IMR-90 (cell line): Measurements from ENCODE around the gene WDR6. TPM values are rescaled to one million over a fixed set of nuclear protein-coding genes. Genes with fewer than 3 reads are reported as not detected.

Source experiments
- ATAC-seq: fragments of 200-7000 bp; cut with Tn5 transposase; 2 replicates; pipeline ENCODE4 v1.9.1; 2020; ENCODE audit warnings: low read depth, mild to moderate bottlenecking, moderate library complexity
- BruUV-seq: library from RNA; stranded (reverse); fragments of 400-500 nt; replicated peaks from 2 replicates; lab custom pipeline; 2021; lab: Mats Ljungman, UMichigan
- CTCF ChIA-PET: fragments of 300-600 bp; formaldehyde crosslinking; extraction: SDS; loops from one replicate; lab custom pipeline; 2021; ENCODE audit warnings: antibody characterized with exemption; lab: Yijun Ruan, JAX
- POLR2A ChIA-PET: fragments of 300-600 bp; sonication (Branson Sonifier 250); formaldehyde crosslinking; loops from one replicate; lab custom pipeline; 2022; ENCODE audit warnings: antibody characterized with exemption; ENCODE audit not compliant: unreplicated experiment; lab: Charles Lee
- DNase-seq: peaks from one replicate; pipeline ENCODE4 v3.0.0; 2013
- H2AFZ ChIP-seq: replicated peaks from 2 replicates; pipeline ENCODE3; 2013; ENCODE audit warnings: low read length, mild to moderate bottlenecking; ENCODE audit not compliant: poor library complexity
- H2AK5ac ChIP-seq: 2 replicates; pipeline ENCODE4 v1.6.1; 2013; ENCODE audit warnings: low read depth, low read length, inconsistent platforms
- H2AK9ac ChIP-seq: replicated peaks from 2 replicates; pipeline ENCODE3; 2013; ENCODE audit warnings: mild to moderate bottlenecking, low read depth, low read length, moderate library complexity; ENCODE audit not compliant: poor library complexity
- H2BK120ac ChIP-seq: 2 replicates; pipeline ENCODE4 v1.6.1; 2013; ENCODE audit warnings: low read depth, low read length, inconsistent platforms
- H2BK15ac ChIP-seq: 3 replicates; pipeline ENCODE4 v1.6.1; 2013; ENCODE audit warnings: low read depth, low read length, inconsistent platforms
- H2BK20ac ChIP-seq: 2 replicates; pipeline ENCODE4 v1.6.1; 2013; ENCODE audit warnings: low read depth, mild to moderate bottlenecking, inconsistent platforms, low read length, moderate library complexity
- H2BK5ac ChIP-seq: 2 replicates; pipeline ENCODE4 v1.6.1; 2013; ENCODE audit warnings: mild to moderate bottlenecking, low read depth, low read length, inconsistent platforms; ENCODE audit not compliant: poor library complexity, severe bottlenecking
- H3K14ac ChIP-seq: replicated peaks from 2 replicates; pipeline ENCODE4 v1.6.1; 2013; ENCODE audit warnings: low read depth, low read length, inconsistent platforms
- H3K18ac ChIP-seq: 2 replicates; pipeline ENCODE4 v1.6.1; 2013; ENCODE audit warnings: low read depth, low read length, control low read depth
- H3K23ac ChIP-seq: 2 replicates; pipeline ENCODE4 v1.6.1; 2013; ENCODE audit warnings: low read depth, low read length, inconsistent platforms
- H3K27ac ChIP-seq: 2 replicates; pipeline ENCODE4 v1.5.1; 2013; ENCODE audit warnings: mild to moderate bottlenecking, control low read depth, low read length; ENCODE audit not compliant: insufficient read depth
- H3K27me3 ChIP-seq: 2 replicates; pipeline ENCODE4 v1.6.1; 2013; ENCODE audit warnings: low read length; ENCODE audit not compliant: control insufficient read depth, insufficient read depth
- H3K36me3 ChIP-seq: 2 replicates; pipeline ENCODE4 v1.6.1; 2013; ENCODE audit warnings: low read length, mixed read lengths; ENCODE audit not compliant: control insufficient read depth, insufficient read depth
- H3K4ac ChIP-seq: 2 replicates; pipeline ENCODE4 v1.6.1; 2013; ENCODE audit warnings: low read depth, low read length, inconsistent platforms
- H3K4me1 ChIP-seq: 2 replicates; pipeline ENCODE4 v1.6.1; 2013; ENCODE audit warnings: low read length, mixed read lengths; ENCODE audit not compliant: control insufficient read depth, insufficient read depth
- H3K4me2 ChIP-seq: 2 replicates; pipeline ENCODE4 v1.6.1; 2013; ENCODE audit warnings: low read depth, mild to moderate bottlenecking, control low read depth, low read length, moderate library complexity
- H3K4me3 ChIP-seq: 2 replicates; pipeline ENCODE4 v1.5.1; 2013; ENCODE audit warnings: low read depth, mild to moderate bottlenecking, control low read depth, low read length, moderate library complexity; ENCODE audit not compliant: insufficient read depth
- H3K56ac ChIP-seq: 2 replicates; pipeline ENCODE4 v1.6.1; 2013; ENCODE audit warnings: low read length, inconsistent platforms; ENCODE audit not compliant: insufficient read depth; ENCODE audit errors: extremely low read depth
- H3K79me1 ChIP-seq, 2 experiments: 2 replicates each; pipeline ENCODE4 v1.6.1; 2013; ENCODE audit warnings: low read length in 2 of 2, inconsistent platforms in 1 of 2, low read depth in 1 of 2
- H3K9ac ChIP-seq: 2 replicates; pipeline ENCODE4 v1.6.1; 2013; ENCODE audit warnings: low read depth, low read length, control low read depth
- H3K9me1 ChIP-seq: 2 replicates; pipeline ENCODE4 v1.6.1; 2013; ENCODE audit warnings: low read length, inconsistent platforms; ENCODE audit not compliant: insufficient read depth
- H3K9me3 ChIP-seq: 2 replicates; pipeline ENCODE4 v1.6.1; 2013; ENCODE audit warnings: low read length; ENCODE audit not compliant: control insufficient read depth, insufficient read depth
- H4K20me1 ChIP-seq: 2 replicates; pipeline ENCODE4 v1.6.1; 2013; ENCODE audit warnings: low read length, inconsistent platforms; ENCODE audit not compliant: insufficient read depth
- H4K5ac ChIP-seq: 2 replicates; pipeline ENCODE4 v1.6.1; 2013; ENCODE audit warnings: mild to moderate bottlenecking, low read depth, low read length, control low read depth
- H4K8ac ChIP-seq, 2 experiments: 2 replicates each; pipeline ENCODE4 v1.6.1; 2013; ENCODE audit warnings: low read depth in 2 of 2, low read length in 2 of 2, control low read depth in 1 of 2, inconsistent platforms in 1 of 2
- H4K91ac ChIP-seq: 2 replicates; pipeline ENCODE4 v1.6.1; 2013; ENCODE audit warnings: low read depth, low read length, inconsistent platforms; ENCODE audit not compliant: insufficient read depth
- BHLHE40 ChIP-seq: fragments of 150-350 bp; IDR thresholded peaks from 2 replicates; pipeline ENCODE4 v1.6.1; 2016; ENCODE audit warnings: mild to moderate bottlenecking, low read depth, low read length
- CEBPB ChIP-seq: IDR thresholded peaks from 2 replicates; pipeline ENCODE4 v1.6.1; 2012; ENCODE audit warnings: low read depth, low read length, improper control_type of control experiment
- CHD1 ChIP-seq: IDR thresholded peaks from 2 replicates; pipeline ENCODE4 v1.6.1; 2012; ENCODE audit warnings: low read depth, low read length, improper control_type of control experiment
- CTCF ChIP-seq: conservative IDR thresholded peaks from 2 replicates; pipeline ENCODE4 v1.5.1; 2012; ENCODE audit warnings: mild to moderate bottlenecking, low read depth, low read length, improper control_type of control experiment
- ELK1 ChIP-seq: fragments of 150-350 bp; IDR thresholded peaks from 2 replicates; pipeline ENCODE4 v1.6.1; 2016; ENCODE audit warnings: low read depth, mild to moderate bottlenecking, low read length, moderate library complexity, borderline replicate concordance
- FOS ChIP-seq: fragments of 150-350 bp; IDR thresholded peaks from 2 replicates; pipeline ENCODE4 v1.6.1; 2016; ENCODE audit warnings: low read depth, low read length
- MAFK ChIP-seq: IDR thresholded peaks from 2 replicates; pipeline ENCODE4 v1.6.1; 2012; ENCODE audit warnings: low read depth, low read length, improper control_type of control experiment
- MAZ ChIP-seq: IDR thresholded peaks from 2 replicates; pipeline ENCODE4 v1.6.1; 2012; ENCODE audit warnings: low read depth, mild to moderate bottlenecking, low read length, improper control_type of control experiment, moderate library complexity, borderline replicate concordance
- MXI1 ChIP-seq: IDR thresholded peaks from 2 replicates; pipeline ENCODE4 v1.6.1; 2012; ENCODE audit warnings: low read depth, mild to moderate bottlenecking, low read length, moderate library complexity, borderline replicate concordance
- NFE2L2 ChIP-seq: fragments of 150-350 bp; IDR thresholded peaks from 2 replicates; pipeline ENCODE4 v1.6.1; 2016; ENCODE audit warnings: low read depth, mild to moderate bottlenecking, low read length
- POLR2A ChIP-seq: IDR thresholded peaks from 2 replicates; pipeline ENCODE4 v1.6.1; 2012; ENCODE audit warnings: mild to moderate bottlenecking, low read depth, low read length
- RAD21 ChIP-seq: IDR thresholded peaks from 2 replicates; pipeline ENCODE4 v1.6.1; 2012; ENCODE audit warnings: low read length, improper control_type of control experiment
- RCOR1 ChIP-seq: IDR thresholded peaks from 2 replicates; pipeline ENCODE4 v1.6.1; 2012; ENCODE audit warnings: mild to moderate bottlenecking, low read length, improper control_type of control experiment; ENCODE audit not compliant: insufficient replicate concordance
- SMC3 ChIP-seq: fragments of 150-350 bp; IDR thresholded peaks from 2 replicates; pipeline ENCODE4 v1.6.1; 2016; ENCODE audit warnings: low read depth, mild to moderate bottlenecking, antibody characterized with exemption, low read length, moderate library complexity
- USF2 ChIP-seq: fragments of 150-350 bp; IDR thresholded peaks from 2 replicates; pipeline ENCODE4 v1.6.1; 2017; ENCODE audit warnings: mild to moderate bottlenecking, antibody characterized with exemption, low read length, low read depth
- WGBS, 2 experiments: methylation state at CpG; one replicate each; pipeline versions ENCODE4 v1.1.5 to v1.1.7; 2013; ENCODE audit warnings: missing lambda C conversion rate in 2 of 2; ENCODE audit not compliant: insufficient read length in 1 of 2; ENCODE audit errors: extremely low coverage in 2 of 2; 5-methylcytosine and 5-hydroxymethylcytosine counted together
- dilution Hi-C: fragments of 300-500 bp; cut with HindIII; formaldehyde crosslinking; loops from one replicate; pipeline ENCODE4 v1.14.3; 2018; ENCODE audit warnings: low sequenced_read_pairs; ENCODE audit not compliant: unreplicated experiment
- in situ Hi-C: fragments of 300-500 bp; cut with MboI; formaldehyde crosslinking; loops from 3 replicates; pipeline ENCODE4 v1.14.3; 2019; ENCODE audit warnings: low sequenced_read_pairs, inconsistent platforms, mixed read lengths
- intact Hi-C: fragments of 100-400 bp; cut with micrococcal nuclease; formaldehyde crosslinking; loops from 2 replicates; pipeline ENCODE4 v1.10.0; 2022
- polyA plus RNA-seq, 3 experiments: library from polyadenylated mRNA; depleted of rRNA; stranded (reverse); fragments of >200 nt; gene quantifications; 2 replicates each; pipeline ENCODE4 v1.2.3, GENCODE V29; 2012; ENCODE audit warnings: low replicate concordance in 1 of 3
- total RNA-seq: library from RNA; depleted of rRNA; stranded (reverse); fragments of >200 nt; gene quantifications from 2 replicates; pipeline ENCODE4 v1.2.3, GENCODE V29; 2012

The WDR6 gene
- total and polyA plus RNA-seq, 2 of the 4 experiments (the other 2 are of a cell fraction), result 60.9 to 160 TPM

- H3K27ac ChIP-seq, result peak overlapping the region; percentile 93
- intact Hi-C loops, result loop anchor here (5.0 kb wide), 1 partner anchor 70 kb away; the partner anchor contains the start of gene QRICH1
- H3K56ac ChIP-seq, result no peak overlapping the region; the same call in 1 of the 2 replicates
- H2BK15ac ChIP-seq, result 0 out of 3 replicates have a peak overlapping the region, but pooled peaks have one; percentile 25
- ChIA-PET CTCF (interaction anchor here (0.5 to 1.1 kb wide), 5 partner anchors 9 to 73 kb away, joined by 3 to 7 read pairs (median 4); partner anchors contain the start of genes P4HTM and WDR6), POLR2A (interaction anchor here (1.0 to 3.8 kb wide), 3 partner anchors 12 to 83 kb away, joined by 3 to 25 read pairs (median 4); partner anchors contain the start of gene QRICH1)
- H4K8ac ChIP-seq, result peak overlapping the region; percentile 90 to 91
- in situ Hi-C loops, result no loop called here
- peak overlapping the region; percentile 4 for H4K5ac ChIP-seq
- peak overlapping the region; percentile 94 for H2AFZ ChIP-seq
- dilution Hi-C loops, result no loop called here
- no TSS peak for BruUV-seq
- peak overlapping the region; percentile 87 for H3K4ac ChIP-seq
- peak overlapping the region; percentile 93 for H2BK5ac ChIP-seq
- peak overlapping the region; percentile 97 for H2AK5ac ChIP-seq
- H3K4me3 ChIP-seq, result peak overlapping the region; percentile 84
- H4K91ac ChIP-seq, result peak overlapping the region; percentile 54
- peak overlapping the region; percentile 85 for H3K23ac ChIP-seq
- H2AK9ac ChIP-seq, result peak overlapping the region; percentile 99
- peak overlapping the region; percentile 90 for H3K9ac ChIP-seq
- H2BK120ac ChIP-seq, result no peak overlapping the region; the same call in 1 of the 2 replicates
- H3K79me1 ChIP-seq, result peaks cover 29 to 84% of the 10 kb centered on the region in 2 experiments
- peaks cover 21% of the 10 kb centered on the region for H3K9me1 ChIP-seq
- no peak overlapping the region for H3K18ac ChIP-seq
- peak overlapping the region; percentile 84 for H3K4me2 ChIP-seq
- peaks cover 20% of the 10 kb centered on the region for H4K20me1 ChIP-seq
- DNase-seq (no peak), ATAC-seq (no peak)
- H3K9me3 ChIP-seq, result no peaks in the 10 kb centered on the region
- H3K27me3 ChIP-seq, result no peaks in the 10 kb centered on the region
- peak overlapping the region; percentile 94 for H3K14ac ChIP-seq
- H2BK20ac ChIP-seq, result no peak overlapping the region
- WGBS, 2 experiments, result 59% methylated on average over 5 of the region's 12 CpGs; no CpG with 5 or more reads in 1 of the 2 experiments
- H3K4me1 ChIP-seq, result peaks cover 4% of the 10 kb centered on the region; the same call in 1 of the 2 replicates
- peaks cover 38% of the 10 kb centered on the region for H3K36me3 ChIP-seq
- TF ChIP-seq POLR2A (no peak), MAZ (no peak), BHLHE40 (no peak), NFE2L2 (no peak), MAFK (no peak), CTCF (no peak), SMC3 (no peak), MXI1 (no peak), FOS (no peak), RAD21 (no peak), CHD1 (no peak), USF2 (no peak), ELK1 (no peak), RCOR1 (no peak), CEBPB (no peak)
These were observed 15.5 kb downstream of the WDR6 start for GRCh38 chr3:49022688-49023171.
